HepG2 (cell line): Measurements from ENCODE around the gene PKNOX2. TPM values are rescaled to one million over a fixed set of nuclear protein-coding genes. Genes with fewer than 3 reads are reported as not detected.

Source experiments
- MYPOP ChIP-seq: sonication (generic); formaldehyde crosslinking; IDR thresholded peaks from 2 replicates; pipeline ENCODE4 v1.8.1; 2023; ENCODE audit warnings: mild to moderate bottlenecking, moderate library complexity, missing genetic modification reagents
- NFE2 ChIP-seq: sonication (generic); formaldehyde crosslinking; IDR thresholded peaks from 2 replicates; pipeline ENCODE4 v1.4.0; 2020; ENCODE audit warnings: missing genetic modification reagents
- ZBTB40 ChIP-seq, 2 experiments: fragments of 450-650 bp in 1 of 2; sonication (generic) in 1 of 2; formaldehyde crosslinking in 1 of 2; IDR thresholded peaks; 2 replicates each; pipeline versions ENCODE4 v1.6.1 to v1.8.0; 2016 to 2022; ENCODE audit warnings: antibody characterized with exemption in 1 of 2, mild to moderate bottlenecking in 1 of 2, missing genetic modification reagents in 1 of 2
- ZNF160 ChIP-seq: sonication (generic); formaldehyde crosslinking; IDR thresholded peaks from 2 replicates; pipeline ENCODE4 v1.8.0; 2022; ENCODE audit warnings: mild to moderate bottlenecking, inconsistent platforms, missing genetic modification reagents
- ZNF574 ChIP-seq: sonication (generic); formaldehyde crosslinking; IDR thresholded peaks from 2 replicates; pipeline ENCODE4 v1.4.0; 2020; ENCODE audit warnings: missing genetic modification reagents
- polyA plus RNA-seq, 8 experiments: library from polyadenylated mRNA; depleted of rRNA in 3 of 8; stranded (reverse) in 7 of 8; unstranded in 1 of 8; fragments of >200 nt; fragmentation: Illumina TruSeq in 4 of 8; extraction: Trizol in 4 of 8; gene quantifications; 2 replicates each; pipeline versions ENCODE4 v1.2.1 to v1.2.3, GENCODE V29; 2011 to 2016; ENCODE audit warnings: low read depth in 4 of 8, missing spikeins in 1 of 8, mixed read lengths in 1 of 8; ENCODE audit not compliant: insufficient read depth in 1 of 8
- total RNA-seq, 5 experiments: library from RNA; depleted of rRNA; stranded (reverse); fragments of >200 nt; fragmentation: Illumina TruSeq; extraction: Trizol; gene quantifications; 2 replicates each; pipeline ENCODE4 v1.2.3, GENCODE V29; 2016; ENCODE audit warnings: low read depth in 1 of 5
- TF ChIP-seq, protein P1 (sequence below): sonication (generic); formaldehyde crosslinking; IDR thresholded peaks from 2 replicates; pipeline ENCODE4 v1.4.0; 2020; ENCODE audit warnings: missing genetic modification reagents; ENCODE audit errors: not compliant biosample characterization

Gene PKNOX2
- total and polyA plus RNA-seq, 2 of the 13 experiments (the other 11 are each of a cell fraction or from before 2014, with no cell fraction given) = not detected

- TF ChIP-seq ZNF574 (CRISPR knock-in tag) = no peak
- no peak for TF ChIP-seq MYPOP (CRISPR knock-in tag)
- TF ChIP-seq, protein P1, sequence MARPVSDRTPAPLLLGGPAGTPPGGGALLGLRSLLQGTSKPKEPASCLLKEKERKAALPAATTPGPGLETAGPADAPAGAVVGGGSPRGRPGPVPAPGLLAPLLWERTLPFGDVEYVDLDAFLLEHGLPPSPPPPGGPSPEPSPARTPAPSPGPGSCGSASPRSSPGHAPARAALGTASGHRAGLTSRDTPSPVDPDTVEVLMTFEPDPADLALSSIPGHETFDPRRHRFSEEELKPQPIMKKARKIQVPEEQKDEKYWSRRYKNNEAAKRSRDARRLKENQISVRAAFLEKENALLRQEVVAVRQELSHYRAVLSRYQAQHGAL (CRISPR knock-in tag) = no peak
- TF ChIP-seq ZBTB40 (IDR thresholded peaks at IDR 0.05) = no peak
- TF ChIP-seq ZBTB40 (CRISPR knock-in tag; IDR thresholded peaks at IDR 0.05) = no peak
- TF ChIP-seq ZNF160 = no peak
- no peak for TF ChIP-seq NFE2
These were observed 149.9 kb downstream of the PKNOX2 start (continued) for GRCh38 chr11:125314276-125315078.
